ENCODE results near the gene BAIAP2L1. TPM values are rescaled to one million over a fixed set of nuclear protein-coding genes. Genes with fewer than 3 reads are reported as not detected.
"Not testable (repeated sequence)": the region's sequence is repeated elsewhere in the genome, so short reads cannot be mapped to it uniquely, and the experiment has no call there.

The BAIAP2L1 gene
- total RNA-seq, 1 donor from 2014 or later = 2.1 TPM

DNA sequence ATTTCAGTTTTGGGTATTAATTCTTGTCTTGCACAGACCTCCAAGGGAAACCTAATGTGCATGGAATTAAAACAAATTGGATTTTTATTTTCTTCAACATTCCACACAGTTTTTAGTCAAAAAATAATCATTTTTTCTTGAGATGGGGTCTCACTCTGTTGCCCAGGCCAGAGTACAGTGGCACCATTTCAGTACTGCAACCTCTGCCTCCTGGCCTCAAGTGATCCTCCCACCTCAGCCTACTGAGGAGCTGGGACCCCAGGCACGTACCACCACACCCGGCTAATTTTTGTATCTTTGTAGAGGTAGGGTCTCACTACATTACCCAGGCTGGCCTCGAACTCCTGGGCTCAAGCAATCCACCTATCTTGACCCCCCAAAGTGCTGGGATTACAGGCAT is 4.9 kb downstream of the BAIAP2L1 start:
- intact Hi-C loops (cut with micrococcal nuclease) = no loop called here
- H3K4me1 ChIP-seq = peaks cover 10% of the 10 kb centered on the region
- no peak overlapping the region for H3K4me3 ChIP-seq
- H3K27ac ChIP-seq (replicated peaks) = no peak overlapping the region
- no peak for DNase-seq
- TF ChIP-seq, protein P1, sequence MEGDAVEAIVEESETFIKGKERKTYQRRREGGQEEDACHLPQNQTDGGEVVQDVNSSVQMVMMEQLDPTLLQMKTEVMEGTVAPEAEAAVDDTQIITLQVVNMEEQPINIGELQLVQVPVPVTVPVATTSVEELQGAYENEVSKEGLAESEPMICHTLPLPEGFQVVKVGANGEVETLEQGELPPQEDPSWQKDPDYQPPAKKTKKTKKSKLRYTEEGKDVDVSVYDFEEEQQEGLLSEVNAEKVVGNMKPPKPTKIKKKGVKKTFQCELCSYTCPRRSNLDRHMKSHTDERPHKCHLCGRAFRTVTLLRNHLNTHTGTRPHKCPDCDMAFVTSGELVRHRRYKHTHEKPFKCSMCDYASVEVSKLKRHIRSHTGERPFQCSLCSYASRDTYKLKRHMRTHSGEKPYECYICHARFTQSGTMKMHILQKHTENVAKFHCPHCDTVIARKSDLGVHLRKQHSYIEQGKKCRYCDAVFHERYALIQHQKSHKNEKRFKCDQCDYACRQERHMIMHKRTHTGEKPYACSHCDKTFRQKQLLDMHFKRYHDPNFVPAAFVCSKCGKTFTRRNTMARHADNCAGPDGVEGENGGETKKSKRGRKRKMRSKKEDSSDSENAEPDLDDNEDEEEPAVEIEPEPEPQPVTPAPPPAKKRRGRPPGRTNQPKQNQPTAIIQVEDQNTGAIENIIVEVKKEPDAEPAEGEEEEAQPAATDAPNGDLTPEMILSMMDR (IDR thresholded peaks at IDR 0.05; ENCODE audit: borderline replicate concordance) = no peak
- H3K27me3 ChIP-seq (ENCODE audit: low read depth) = peaks cover 5% of the 10 kb centered on the region
- H3K9me3 ChIP-seq (replicated peaks) = no peaks in the 10 kb centered on the region
- H3K36me3 ChIP-seq = no peaks in the 10 kb centered on the region

DNA sequence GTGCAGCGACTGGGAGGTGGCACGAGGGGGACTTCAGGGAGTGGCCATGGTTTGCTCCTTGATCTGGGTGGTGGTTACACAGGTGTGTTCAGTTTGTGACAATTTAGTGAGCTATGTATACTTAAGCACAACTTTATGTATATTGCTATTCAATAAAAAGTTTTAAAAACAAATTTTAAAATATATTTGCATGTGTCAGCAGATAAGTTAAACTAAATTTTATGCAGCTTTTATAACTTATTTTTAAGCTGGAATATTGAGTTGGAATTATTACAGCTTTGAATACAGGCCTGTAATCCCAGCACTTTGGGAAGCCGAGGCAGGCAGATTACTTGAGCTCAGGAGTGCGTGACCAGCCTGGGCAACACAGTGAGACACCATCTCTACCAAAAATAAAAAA is 5.4 kb downstream of the BAIAP2L1 start:
- H3K4me3 ChIP-seq = no peak overlapping the region
- intact Hi-C loops (cut with micrococcal nuclease) = no loop called here
- H3K4me1 ChIP-seq = peaks cover 5% of the 10 kb centered on the region
- no peaks in the 10 kb centered on the region for H3K9me3 ChIP-seq (replicated peaks)
- TF ChIP-seq, protein P1 (IDR thresholded peaks at IDR 0.05; ENCODE audit: borderline replicate concordance) = no peak
- H3K27me3 ChIP-seq (ENCODE audit: low read depth) = peaks cover under 1% of the 10 kb centered on the region
- DNase-seq = no peak
- H3K36me3 ChIP-seq = no peaks in the 10 kb centered on the region
- no peak overlapping the region for H3K27ac ChIP-seq (replicated peaks)

DNA sequence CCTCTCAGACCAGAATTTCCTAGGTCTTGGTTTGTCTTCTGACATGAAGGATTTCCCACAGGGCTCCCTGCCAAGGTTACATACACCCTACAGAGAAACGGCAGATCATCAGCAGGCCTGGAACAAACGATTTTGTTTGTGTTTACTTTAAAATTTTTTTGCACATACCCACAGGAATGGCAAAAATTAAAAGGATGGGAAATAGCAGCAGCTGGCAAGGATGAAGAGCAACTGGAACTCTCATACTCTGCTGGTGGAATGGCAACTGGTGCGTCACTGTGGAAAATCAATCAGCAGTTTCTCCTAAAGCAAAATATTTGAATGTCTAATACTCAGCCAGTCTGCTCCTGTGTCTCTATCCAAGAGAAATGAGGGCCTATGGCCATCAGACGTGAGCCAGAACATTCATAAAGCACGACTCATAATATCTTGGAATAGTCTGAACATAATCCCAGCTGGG is 6.5 kb downstream of the BAIAP2L1 start:
- H3K27ac ChIP-seq (replicated peaks) = no peak overlapping the region
- H3K36me3 ChIP-seq = no peaks in the 10 kb centered on the region
- intact Hi-C loops (cut with micrococcal nuclease) = no loop called here
- TF ChIP-seq, protein P1 (IDR thresholded peaks at IDR 0.05; ENCODE audit: borderline replicate concordance) = no peak
- H3K27me3 ChIP-seq (ENCODE audit: low read depth) = no peaks in the 10 kb centered on the region
- no peaks in the 10 kb centered on the region for H3K9me3 ChIP-seq (replicated peaks)
- no peak for DNase-seq
- H3K4me3 ChIP-seq = no peak overlapping the region
- no peaks in the 10 kb centered on the region for H3K4me1 ChIP-seq

DNA sequence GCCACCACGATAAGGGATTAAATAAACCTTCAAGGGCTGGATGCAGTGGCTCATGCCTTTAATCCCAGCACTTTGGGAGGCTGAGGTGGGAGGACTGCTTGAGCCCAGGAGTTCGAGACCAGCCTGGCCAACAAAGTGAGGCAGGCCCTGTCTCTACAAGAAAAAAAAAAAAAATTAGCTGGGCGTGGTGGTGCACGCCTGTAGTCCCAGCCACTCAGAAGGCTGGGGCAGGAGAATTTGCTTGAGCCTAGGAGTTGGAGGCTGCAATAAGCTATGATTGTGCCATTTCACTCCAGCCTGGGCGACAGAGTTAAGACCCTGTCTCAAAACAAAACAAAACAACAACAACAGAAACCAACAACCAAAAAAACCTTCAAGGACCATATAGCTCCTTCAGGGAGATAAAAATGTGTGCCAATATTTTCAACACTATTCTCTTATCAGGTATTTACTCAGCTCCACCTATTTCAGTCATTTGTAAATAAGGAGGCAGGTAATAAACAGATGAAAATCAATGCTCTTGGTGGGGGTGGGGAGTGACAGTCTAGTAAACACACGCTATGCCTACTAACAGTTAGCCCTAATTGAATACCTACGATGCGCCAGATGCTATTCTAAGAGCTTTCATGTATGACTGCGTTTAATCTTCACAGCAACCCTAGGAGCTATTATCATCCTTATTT is 13.2 kb downstream of the BAIAP2L1 start:
- Histone ChIP-seq H3K9me3 (replicated peaks) (no peaks in the 10 kb centered on the region), H3K36me3 (no peaks in the 10 kb centered on the region), H3K4me3 (no peak overlapping the region), H3K27ac (replicated peaks) (no peak overlapping the region), H3K27me3 (ENCODE audit: low read depth) (no peaks in the 10 kb centered on the region), H3K4me1 (no peaks in the 10 kb centered on the region)
- no peak for DNase-seq
- intact Hi-C loops (cut with micrococcal nuclease) = no loop called here
- TF ChIP-seq, protein P1 (IDR thresholded peaks at IDR 0.05; ENCODE audit: borderline replicate concordance) = no peak

DNA sequence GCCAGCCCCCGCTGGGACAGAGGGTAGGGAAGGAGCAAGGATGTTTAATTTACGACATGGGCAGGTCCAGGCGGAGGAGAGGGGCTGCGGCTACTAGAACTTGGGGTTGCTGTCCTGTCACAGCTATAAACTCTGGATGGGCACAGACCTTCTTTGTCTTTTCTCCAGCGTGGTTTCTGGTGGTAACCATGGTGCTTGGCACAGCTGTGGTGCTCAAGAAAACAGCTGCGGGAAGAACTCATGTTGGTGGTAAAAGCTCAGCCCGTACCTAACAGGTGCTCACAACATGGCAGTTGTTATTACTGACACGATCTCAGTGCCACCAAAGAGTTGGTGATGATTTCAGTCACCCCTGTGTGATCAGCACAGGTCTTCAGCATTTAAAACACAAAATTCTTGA is 13.8 kb downstream of the BAIAP2L1 start:
- no peaks in the 10 kb centered on the region for H3K36me3 ChIP-seq
- H3K27ac ChIP-seq (replicated peaks) = no peak overlapping the region
- intact Hi-C loops (cut with micrococcal nuclease) = no loop called here
- no peak overlapping the region for H3K4me3 ChIP-seq
- no peak for DNase-seq
- no peaks in the 10 kb centered on the region for H3K9me3 ChIP-seq (replicated peaks)
- TF ChIP-seq, protein P1 (IDR thresholded peaks at IDR 0.05; ENCODE audit: borderline replicate concordance) = no peak
- no peaks in the 10 kb centered on the region for H3K27me3 ChIP-seq (ENCODE audit: low read depth)
- H3K4me1 ChIP-seq = no peaks in the 10 kb centered on the region

DNA sequence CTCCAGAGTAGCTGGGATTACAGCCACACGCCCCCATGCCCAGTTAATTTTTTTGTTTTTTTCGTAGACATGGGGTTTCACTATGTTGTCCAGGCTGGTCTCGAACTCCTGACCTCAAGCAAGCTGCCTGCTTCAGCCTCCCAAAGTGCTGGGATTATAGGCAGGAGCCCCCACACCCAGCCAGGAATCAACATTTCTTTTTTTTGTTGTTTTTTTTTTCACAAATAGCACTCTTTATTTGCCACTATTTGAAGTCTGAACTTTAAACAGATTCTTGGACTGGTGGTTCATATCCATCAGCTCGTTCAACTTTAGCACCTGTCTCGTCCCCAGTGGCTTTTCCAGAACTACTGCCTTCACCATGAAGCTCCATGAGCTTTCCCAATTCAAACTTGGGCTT is 15.4 kb downstream of the BAIAP2L1 start:
- DNase-seq; H3K27ac ChIP-seq (replicated peaks); H3K4me3 ChIP-seq; H3K4me1 ChIP-seq; H3K36me3 ChIP-seq; H3K9me3 ChIP-seq (replicated peaks); H3K27me3 ChIP-seq (ENCODE audit: low read depth); intact Hi-C loops (cut with micrococcal nuclease): not testable (repeated sequence)

All from left ventricle myocardium inferior (tissue), 1 donor.